CD4-positive, alpha-beta T cell treated with Interleukin-15 for 1 hour (primary cell): Measurements from ENCODE around the gene LEPROT.

Source experiments
- DNase-seq: peaks from one replicate; pipeline ENCODE4 v3.0.0-alpha.2; 2020

LEPROT gene

GRCh38 chr1:65479554-65480204 lies 59.2 kb downstream of the LEPROT start:
- DNase-seq, result no peak

GRCh38 chr1:65480684-65481405 lies 60.4 kb downstream of the LEPROT start:
- DNase-seq, result no peak

- no peak for DNase-seq
These were observed 63.7 kb downstream of the LEPROT start for GRCh38 chr1:65483993-65484754.
